Spinal cord (tissue), 10 donors: Measurements from ENCODE around the gene OSBPL10. TPM values are rescaled to one million over a fixed set of nuclear protein-coding genes. Genes with fewer than 3 reads are reported as not detected.

Experiments
- DNase-seq, 6 donors: peaks; one replicate each; pipeline versions ENCODE4 v3.0.0 to v3.0.0-alpha.2; 2013 to 2015; ENCODE audit warnings: low spot score in 6 of 6, low read depth in 4 of 6
- H3K27ac ChIP-seq: one replicate; pipeline ENCODE4 v1.5.1; 2013; ENCODE audit warnings: low read depth, low read length, control low read depth
- H3K27me3 ChIP-seq: one replicate; pipeline ENCODE4 v1.6.1; 2013; ENCODE audit warnings: low read length; ENCODE audit not compliant: control insufficient read depth, insufficient read depth
- H3K36me3 ChIP-seq: one replicate; pipeline ENCODE4 v1.6.1; 2013; ENCODE audit warnings: low read length; ENCODE audit not compliant: control insufficient read depth, insufficient read depth
- H3K4me1 ChIP-seq: one replicate; pipeline ENCODE4 v1.6.1; 2013; ENCODE audit warnings: low read length; ENCODE audit not compliant: control insufficient read depth, insufficient read depth
- H3K4me3 ChIP-seq: one replicate; pipeline ENCODE4 v1.5.1; 2013; ENCODE audit warnings: low read depth, low read length, control low read depth
- H3K9me3 ChIP-seq: one replicate; pipeline ENCODE4 v1.6.1; 2013; ENCODE audit warnings: low read length; ENCODE audit not compliant: control insufficient read depth, insufficient read depth
- WGBS: methylation state at CpG from one replicate; pipeline ENCODE4 v1.1.5; 2013; ENCODE audit warnings: missing lambda C conversion rate; ENCODE audit not compliant: insufficient coverage; 5-methylcytosine and 5-hydroxymethylcytosine counted together
- polyA plus RNA-seq, 2 donors: library from polyadenylated mRNA; unstranded; fragments of 120-200 nt; gene quantifications; one replicate each; pipeline ENCODE4 v1.2.1, GENCODE V29; 2013; ENCODE audit not compliant: insufficient read length in 2 of 2
- total RNA-seq, 2 donors: library from RNA; depleted of rRNA in 1 of 2; stranded (reverse); fragments of 120-200 nt in 1 of 2; fragments of >200 nt in 1 of 2; gene quantifications; one replicate each; pipeline versions ENCODE4 v1.2.3 to v1.2.4, GENCODE V29; 2013 to 2014
- donor health status: healthy.

The OSBPL10 gene
- total and polyA plus RNA-seq, 4 donors: 6.2 to 10.5 (median 7.1) TPM

DNA sequence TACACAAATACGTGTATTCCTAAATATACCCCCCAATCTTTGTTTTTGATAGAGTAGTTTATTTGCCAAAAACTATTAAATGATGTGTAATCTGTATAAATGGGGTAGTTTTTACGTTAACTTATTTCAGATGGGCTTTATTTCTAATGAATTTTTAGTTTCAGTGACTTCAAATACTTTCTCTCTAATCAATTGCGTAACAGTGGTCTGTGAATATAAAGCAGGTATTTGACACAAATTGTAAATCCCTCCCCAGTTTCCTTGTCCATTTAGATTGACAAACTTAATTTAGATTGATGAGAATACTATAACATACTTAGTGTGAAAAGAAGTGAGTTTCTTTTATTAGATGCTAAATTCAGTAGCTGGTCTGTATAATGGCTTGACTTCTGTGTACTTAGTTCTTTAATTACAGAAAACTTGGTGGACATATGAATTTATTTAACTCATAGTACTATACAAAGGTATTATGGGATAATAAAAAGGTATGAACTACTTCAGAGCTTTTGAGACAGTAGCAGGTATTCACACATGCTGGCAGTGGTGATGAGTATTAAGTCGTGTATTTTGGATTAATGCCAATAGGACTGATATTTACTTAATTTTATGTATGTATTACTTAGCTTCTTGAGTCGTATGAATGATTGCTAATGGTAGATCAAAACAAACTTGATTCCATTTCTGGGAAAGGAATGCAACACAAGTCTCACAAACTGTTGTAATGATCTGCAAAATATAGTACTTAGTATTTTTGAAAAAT lies 366.7 kb downstream of the OSBPL10 start:
- no peak for DNase-seq
- Histone ChIP-seq H3K27ac (no peak overlapping the region), H3K9me3 (no peaks in the 10 kb centered on the region), H3K27me3 (no peaks in the 10 kb centered on the region), H3K36me3 (no peaks in the 10 kb centered on the region), H3K4me3 (no peak overlapping the region), H3K4me1 (no peaks in the 10 kb centered on the region)
- no CpG with 5 or more reads among the region's 5 CpGs for WGBS

DNA sequence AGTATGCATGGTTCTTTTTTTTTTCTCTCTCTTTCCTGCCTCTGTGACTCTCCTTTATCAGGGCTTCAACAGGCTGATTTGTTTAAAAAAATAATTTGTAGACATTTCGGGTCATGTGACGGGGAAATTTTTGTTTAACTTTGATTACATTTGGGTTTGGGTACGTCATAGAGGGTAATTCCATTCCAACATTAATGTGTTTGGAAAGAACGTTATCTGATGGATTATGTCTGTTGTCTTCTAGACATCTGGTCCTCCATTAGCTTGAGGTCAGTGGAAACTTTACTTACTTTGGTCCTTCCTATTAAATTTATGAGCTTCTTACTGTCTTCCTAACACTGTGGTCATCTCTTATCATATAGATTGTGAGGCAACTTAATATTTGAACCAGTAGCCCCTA lies 367.4 kb downstream of the OSBPL10 start:
- 100% methylated on average over 2 of the region's 4 CpGs for WGBS
- no peaks in the 10 kb centered on the region for H3K27me3 ChIP-seq
- H3K36me3 ChIP-seq: no peaks in the 10 kb centered on the region
- H3K27ac ChIP-seq: no peak overlapping the region
- no peak for DNase-seq
- no peaks in the 10 kb centered on the region for H3K4me1 ChIP-seq
- H3K9me3 ChIP-seq: no peaks in the 10 kb centered on the region
- no peak overlapping the region for H3K4me3 ChIP-seq

DNA sequence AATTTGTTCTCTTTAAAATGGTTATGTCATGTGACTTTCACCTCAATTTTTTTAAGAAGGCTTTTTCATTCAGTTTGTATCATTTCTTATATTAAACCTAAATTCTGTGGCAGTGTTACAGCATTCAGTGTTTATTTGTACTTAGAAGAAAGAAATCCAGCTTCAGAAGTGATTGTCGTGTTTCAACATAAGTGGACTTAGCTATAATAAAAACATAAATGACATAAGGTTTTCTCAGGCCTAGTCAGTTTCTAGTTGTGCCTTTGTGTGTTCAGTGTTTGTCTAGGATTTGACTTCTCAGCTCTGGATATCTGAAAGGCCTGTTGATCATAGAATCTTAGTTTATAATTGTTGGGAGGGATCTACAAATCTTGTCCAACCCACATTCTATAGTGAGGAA lies 367.9 kb downstream of the OSBPL10 start:
- H3K27ac ChIP-seq: no peak overlapping the region
- H3K9me3 ChIP-seq: no peaks in the 10 kb centered on the region
- no peak overlapping the region for H3K4me3 ChIP-seq
- DNase-seq: no peak
- no peaks in the 10 kb centered on the region for H3K4me1 ChIP-seq
- no peaks in the 10 kb centered on the region for H3K36me3 ChIP-seq
- no peaks in the 10 kb centered on the region for H3K27me3 ChIP-seq
- no CpG with 5 or more reads among the region's 1 CpG for WGBS

Other genes starting within 250 kb of the OSBPL10 start
- gene ZNF860, start 488 bp upstream of the OSBPL10 start, total RNA-seq: 1 to 10 TPM; 1.0 to 2.7 TPM
- 1 to 10 TPM; 1.5 to 1.9 TPM for gene ZNF860, start 488 bp upstream of the OSBPL10 start, polyA plus RNA-seq
- 10 to 100 TPM; 41.8 to 73.1 TPM for gene GPD1L, start 125.4 kb upstream of the OSBPL10 start, total RNA-seq
- 10 to 100 TPM; 40.0 to 43.9 TPM for gene GPD1L, start 125.4 kb upstream of the OSBPL10 start, polyA plus RNA-seq